Pulmonary artery endothelial cell (primary cell): ENCODE results near the gene TRABD2B. TPM values are rescaled to one million over a fixed set of nuclear protein-coding genes. Genes with fewer than 3 reads are reported as not detected.

Experiments
- DNase-seq: peaks from one replicate; pipeline ENCODE4 v3.0.0-alpha.2; 2011; ENCODE audit warnings: low read depth, low spot score
- total RNA-seq: library from RNA; depleted of rRNA; stranded (reverse); fragments of >200 nt; gene quantifications from 2 replicates; pipeline ENCODE4 v1.2.3, GENCODE V29; 2014

Gene TRABD2B
- total RNA-seq, 1 donor from 2014 or later = not detected

GRCh38 chr1:47779613-47780012 lies 217.6 kb downstream of the TRABD2B start:
- DNase-seq = no peak

- no peak for DNase-seq
Measured at GRCh38 chr1:47778280-47778679, 218.9 kb downstream of the TRABD2B start.

GRCh38 chr1:47777322-47777721 lies 219.9 kb downstream of the TRABD2B start:
- no peak for DNase-seq

- DNase-seq = no peak
Measured at GRCh38 chr1:47776667-47777131, 220.5 kb downstream of the TRABD2B start.

- no peak for DNase-seq
Measured at GRCh38 chr1:47774986-47775834, 222.0 kb downstream of the TRABD2B start.

GRCh38 chr1:47772960-47773682 lies 224.1 kb downstream of the TRABD2B start:
- DNase-seq = no peak

- DNase-seq = no peak
Measured at GRCh38 chr1:47772281-47772680, 224.9 kb downstream of the TRABD2B start.

- DNase-seq = no peak
Measured at GRCh38 chr1:47771751-47772150, 225.4 kb downstream of the TRABD2B start.

- no peak for DNase-seq
Measured at GRCh38 chr1:47769983-47770382, 227.2 kb downstream of the TRABD2B start.

GRCh38 chr1:47769295-47769694 lies 227.9 kb downstream of the TRABD2B start:
- no peak for DNase-seq

GRCh38 chr1:47767741-47768100 lies 229.5 kb downstream of the TRABD2B start:
- no peak for DNase-seq

- DNase-seq = no peak
Measured at GRCh38 chr1:47766832-47767740, 230.1 kb downstream of the TRABD2B start.

- DNase-seq = no peak
Measured at GRCh38 chr1:47765742-47766485, 231.3 kb downstream of the TRABD2B start.

- DNase-seq = no peak
Measured at GRCh38 chr1:47765236-47765635, 231.9 kb downstream of the TRABD2B start.

- DNase-seq = no peak
Measured at GRCh38 chr1:47764461-47765046, 232.6 kb downstream of the TRABD2B start.

GRCh38 chr1:47763591-47764171 lies 233.5 kb downstream of the TRABD2B start:
- no peak for DNase-seq

GRCh38 chr1:47761974-47762373 lies 235.2 kb downstream of the TRABD2B start:
- no peak for DNase-seq

GRCh38 chr1:47761201-47761930 lies 235.8 kb downstream of the TRABD2B start:
- DNase-seq = no peak

GRCh38 chr1:47759936-47760629 lies 237.1 kb downstream of the TRABD2B start:
- DNase-seq = no peak
